ENCODE measurements around the gene TMEM45B. TPM values are rescaled to one million over a fixed set of nuclear protein-coding genes. Genes with fewer than 3 reads are reported as not detected.
"Not testable (repeated sequence)": the region's sequence is repeated elsewhere in the genome, so short reads cannot be mapped to it uniquely, and the experiment has no call there.

TMEM45B gene
- total RNA-seq, 6 donors from 2014 or later = 9.4 to 38.7 (median 13.9) TPM

DNA sequence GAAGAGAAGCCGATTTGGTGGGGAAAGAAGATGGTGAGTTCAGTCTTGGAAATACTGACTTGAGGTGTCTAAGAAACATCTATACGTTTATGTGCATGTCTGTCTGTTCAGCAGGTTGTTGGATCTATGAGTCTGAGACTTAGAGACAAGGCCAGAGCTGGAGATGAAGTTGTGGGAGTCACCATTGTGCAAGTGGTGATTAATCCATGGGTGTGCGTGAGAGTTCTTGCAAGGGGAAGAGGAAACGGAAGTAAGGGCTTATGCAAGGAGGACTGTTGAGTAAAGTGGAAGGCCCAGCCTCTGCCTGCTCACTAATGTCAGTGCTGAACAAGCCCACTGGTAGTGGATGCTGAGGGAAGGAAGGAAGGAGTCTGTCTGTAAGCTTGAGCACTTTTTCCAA lies 9.7 kb downstream of the TMEM45B start:
- DNase-seq (peak in 1 of 2 donors; percentile 79), ATAC-seq (ENCODE audit: low FRiP score in 2 of 2) (peak; percentile 78 to 80)
- 60 to 63% methylated on average over 3 to 4 of the region's 4 CpGs for WGBS, 2 donors
- Histone ChIP-seq H3K27ac (peak overlapping the region in 2 of 4 donors; percentile 23 to 39), H3K4me1 (peaks cover 0 to 12% (median 2%) of the 10 kb centered on the region in 4 donors), H3K9me3 (no peaks in the 10 kb centered on the region), H3K4me3 (no peak overlapping the region), H3K27me3 (no peaks in the 10 kb centered on the region), H3K36me3 (no peaks in the 10 kb centered on the region)
- TF ChIP-seq POLR2AphosphoS5 (IDR thresholded peaks at IDR 0.05) (peak; percentile 47 to 48), POLR2A (IDR thresholded peaks at IDR 0.05) (no peak), EP300 (IDR thresholded peaks at IDR 0.05) (peak in 2 of 4 donors; percentile 51 to 80)
- TF ChIP-seq, protein P1, sequence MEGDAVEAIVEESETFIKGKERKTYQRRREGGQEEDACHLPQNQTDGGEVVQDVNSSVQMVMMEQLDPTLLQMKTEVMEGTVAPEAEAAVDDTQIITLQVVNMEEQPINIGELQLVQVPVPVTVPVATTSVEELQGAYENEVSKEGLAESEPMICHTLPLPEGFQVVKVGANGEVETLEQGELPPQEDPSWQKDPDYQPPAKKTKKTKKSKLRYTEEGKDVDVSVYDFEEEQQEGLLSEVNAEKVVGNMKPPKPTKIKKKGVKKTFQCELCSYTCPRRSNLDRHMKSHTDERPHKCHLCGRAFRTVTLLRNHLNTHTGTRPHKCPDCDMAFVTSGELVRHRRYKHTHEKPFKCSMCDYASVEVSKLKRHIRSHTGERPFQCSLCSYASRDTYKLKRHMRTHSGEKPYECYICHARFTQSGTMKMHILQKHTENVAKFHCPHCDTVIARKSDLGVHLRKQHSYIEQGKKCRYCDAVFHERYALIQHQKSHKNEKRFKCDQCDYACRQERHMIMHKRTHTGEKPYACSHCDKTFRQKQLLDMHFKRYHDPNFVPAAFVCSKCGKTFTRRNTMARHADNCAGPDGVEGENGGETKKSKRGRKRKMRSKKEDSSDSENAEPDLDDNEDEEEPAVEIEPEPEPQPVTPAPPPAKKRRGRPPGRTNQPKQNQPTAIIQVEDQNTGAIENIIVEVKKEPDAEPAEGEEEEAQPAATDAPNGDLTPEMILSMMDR (IDR thresholded peaks at IDR 0.05) = no peak

DNA sequence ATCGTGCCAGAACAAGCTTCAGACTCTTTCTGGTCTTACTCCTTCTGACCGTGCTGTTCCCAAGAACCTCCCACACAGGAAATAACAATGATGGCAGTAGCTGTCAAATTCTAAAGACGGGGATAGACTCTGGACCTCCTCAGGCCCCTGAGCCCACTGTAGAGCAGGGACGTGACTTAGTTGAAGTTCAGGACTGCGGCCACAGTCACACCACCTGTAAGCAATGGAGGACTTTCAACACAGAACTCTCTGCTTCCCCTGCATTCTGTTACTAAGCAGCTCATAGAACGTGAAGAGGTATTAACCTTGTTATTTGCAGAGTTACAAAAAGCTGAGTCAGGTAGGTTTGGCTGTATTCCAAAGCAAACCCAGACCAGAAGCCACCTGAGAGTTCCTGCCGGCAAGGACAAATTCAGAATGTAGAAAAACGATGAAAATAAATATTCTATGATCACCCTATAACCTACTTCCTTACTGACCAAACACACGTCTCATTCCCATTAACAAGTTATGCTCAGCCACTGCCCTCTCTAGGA lies 12.7 kb downstream of the TMEM45B start:
- no peaks in the 10 kb centered on the region for H3K27me3 ChIP-seq
- 30% methylated on average over 7 to 9 of the region's 9 CpGs for WGBS, 2 donors
- TF ChIP-seq EP300 (IDR thresholded peaks at IDR 0.05) (peak in 1 of 4 donors; percentile 41), POLR2A (IDR thresholded peaks at IDR 0.05) (peak in 1 of 4 donors; percentile 52), POLR2AphosphoS5 (IDR thresholded peaks at IDR 0.05) (peak in 1 of 2 donors; percentile 19)
- TF ChIP-seq, protein P1 (IDR thresholded peaks at IDR 0.05) = no peak
- no peaks in the 10 kb centered on the region for H3K9me3 ChIP-seq
- peaks cover 0 to 12% (median 2%) of the 10 kb centered on the region in 4 donors for H3K4me1 ChIP-seq
- H3K4me3 ChIP-seq = no peak overlapping the region
- ATAC-seq (ENCODE audit: low FRiP score in 2 of 2) (peak; percentile 58 to 87), DNase-seq (peak in 1 of 2 donors; percentile 59)
- H3K36me3 ChIP-seq = no peaks in the 10 kb centered on the region
- H3K27ac ChIP-seq = peak overlapping the region; percentile 13 to 85 (median 70)

DNA sequence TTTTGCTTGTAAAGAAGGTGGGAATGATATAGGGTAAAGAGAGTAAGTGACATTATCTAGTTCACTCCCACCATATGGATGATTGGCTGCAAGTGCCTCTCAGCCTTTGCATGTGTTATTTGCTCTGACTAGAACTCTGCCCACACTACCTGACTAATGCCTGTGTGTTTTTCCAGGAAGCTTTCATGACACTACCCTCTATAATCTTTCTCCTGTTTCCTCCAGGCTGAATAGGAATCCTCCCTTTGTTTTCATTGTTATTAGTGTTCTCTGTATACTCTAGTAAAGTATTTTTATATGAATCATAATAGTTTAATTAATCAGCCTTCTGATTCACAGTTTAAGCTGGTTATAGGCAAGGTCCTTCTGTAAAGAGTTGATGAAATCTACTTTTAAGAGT lies 13.8 kb downstream of the TMEM45B start:
- H3K4me1 ChIP-seq = peaks cover 0 to 12% (median 2%) of the 10 kb centered on the region in 4 donors
- not testable (repeated sequence) for DNase-seq; ATAC-seq (ENCODE audit: low FRiP score in 2 of 2); H3K36me3 ChIP-seq; H3K9me3 ChIP-seq; H3K4me3 ChIP-seq; H3K27me3 ChIP-seq
- peak overlapping the region in 3 of 4 donors; percentile 13 to 85 (median 75) for H3K27ac ChIP-seq

DNA sequence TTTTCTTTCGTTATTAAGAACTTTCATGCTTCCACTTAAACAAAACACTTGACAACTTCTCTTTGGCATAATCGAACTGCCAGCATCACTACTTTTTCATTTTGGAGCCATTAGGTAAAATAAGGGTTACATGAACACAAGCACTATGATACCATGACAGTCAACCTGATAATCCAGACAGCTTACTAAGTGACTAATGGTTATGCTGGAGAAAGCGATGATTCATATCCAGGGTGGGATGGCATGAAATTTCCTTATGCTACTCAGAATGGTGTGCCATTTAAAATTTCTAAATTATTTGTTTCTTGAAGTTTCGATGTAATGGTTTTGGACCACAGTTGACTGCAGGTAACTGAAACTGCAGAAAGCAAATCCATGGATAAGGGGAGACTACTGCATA lies 15.6 kb downstream of the TMEM45B start:
- WGBS, 2 donors = 85 to 87% methylated on average over 4 of the region's 4 CpGs
- H3K9me3 ChIP-seq; H3K27ac ChIP-seq; DNase-seq; H3K36me3 ChIP-seq; ATAC-seq (ENCODE audit: low FRiP score in 2 of 2); H3K4me3 ChIP-seq; H3K27me3 ChIP-seq: not testable (repeated sequence)
- H3K4me1 ChIP-seq = peaks cover 0 to 12% (median 0%) of the 10 kb centered on the region in 4 donors

DNA sequence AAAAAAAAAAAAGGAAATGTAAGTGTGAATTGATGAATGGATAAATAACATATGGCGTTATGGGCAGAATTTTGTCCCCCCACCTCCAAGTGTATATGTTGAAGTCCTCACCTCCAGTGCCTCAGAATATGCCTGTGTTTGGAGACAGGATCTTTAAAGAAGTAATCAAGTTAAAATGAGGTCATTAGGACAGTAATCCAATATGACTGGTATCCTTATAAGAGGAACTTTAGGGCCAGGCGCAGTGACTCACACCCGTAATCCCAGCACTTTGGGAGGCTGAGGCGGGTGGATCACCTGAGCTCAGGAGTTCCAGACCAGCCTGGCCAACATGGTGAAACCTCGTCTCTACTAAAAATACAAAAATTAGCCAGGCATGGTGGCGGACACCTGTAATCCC lies 17.6 kb downstream of the TMEM45B start:
- not testable (repeated sequence) for ATAC-seq (ENCODE audit: low FRiP score in 2 of 2); H3K27me3 ChIP-seq; H3K36me3 ChIP-seq; H3K27ac ChIP-seq; H3K4me1 ChIP-seq; H3K9me3 ChIP-seq; H3K4me3 ChIP-seq; DNase-seq
- WGBS, 2 donors = 81 to 97% methylated on average over 6 of the region's 6 CpGs

DNA sequence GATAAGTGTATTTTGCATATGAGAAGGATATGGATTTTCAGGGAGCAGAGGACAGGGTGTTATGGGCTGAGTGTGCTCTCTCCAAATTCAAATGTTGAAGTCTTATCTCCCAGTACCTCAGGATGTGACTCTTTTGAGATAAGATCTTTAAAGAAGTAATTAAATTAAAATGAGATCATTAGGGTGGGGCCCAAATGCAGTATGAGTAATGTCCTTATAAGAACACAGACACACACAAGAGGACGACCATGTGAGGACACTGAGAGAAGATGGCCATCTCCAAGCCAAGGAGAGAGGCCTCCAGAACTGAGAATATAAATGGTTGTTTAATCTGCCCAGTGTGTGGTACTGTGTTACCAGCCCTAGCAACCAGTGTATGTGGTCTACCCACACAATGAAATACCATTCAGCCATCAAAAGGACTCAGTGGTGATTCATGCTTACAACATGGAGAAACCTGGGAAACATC lies 20.8 kb downstream of the TMEM45B start:
- H3K36me3 ChIP-seq; H3K27ac ChIP-seq; DNase-seq; H3K9me3 ChIP-seq; ATAC-seq (ENCODE audit: low FRiP score in 2 of 2); H3K4me3 ChIP-seq; H3K4me1 ChIP-seq; H3K27me3 ChIP-seq: not testable (repeated sequence)
- WGBS, 2 donors = 73 to 79% methylated on average over 1 of the region's 1 CpG

DNA sequence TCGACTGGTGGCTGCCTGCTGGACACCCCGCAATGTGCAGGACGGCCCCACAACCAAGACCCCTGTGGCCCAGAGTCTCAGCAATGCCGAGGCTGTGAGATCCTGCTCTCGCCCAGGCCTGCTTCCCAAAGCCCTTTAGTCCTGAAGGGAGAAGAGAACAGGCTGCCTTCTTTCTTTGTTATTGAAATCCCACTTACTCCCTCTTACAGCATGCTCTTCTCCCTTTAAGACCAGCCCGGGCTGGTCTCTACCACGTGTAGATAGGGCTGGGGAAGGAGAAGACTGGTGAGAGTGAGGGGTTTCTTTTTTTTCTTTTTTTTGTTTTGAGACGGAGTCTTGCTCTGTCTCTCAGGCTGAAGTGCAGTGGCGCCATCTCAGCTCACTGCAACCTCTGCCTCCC lies 21.3 kb downstream of the TMEM45B start:
- H3K27ac ChIP-seq = no peak overlapping the region
- no peaks in the 10 kb centered on the region for H3K27me3 ChIP-seq
- H3K4me3 ChIP-seq = no peak overlapping the region
- TF ChIP-seq, protein P1 (IDR thresholded peaks at IDR 0.05) = no peak
- TF ChIP-seq POLR2AphosphoS5 (IDR thresholded peaks at IDR 0.05) = no peak
- no peak for TF ChIP-seq EP300 (IDR thresholded peaks at IDR 0.05)
- TF ChIP-seq POLR2A (IDR thresholded peaks at IDR 0.05) = no peak
- no peak for ATAC-seq (ENCODE audit: low FRiP score in 2 of 2)
- WGBS, 2 donors = 88 to 91% methylated on average over 8 to 9 of the region's 9 CpGs
- no peaks in the 10 kb centered on the region for H3K9me3 ChIP-seq
- no peak for DNase-seq
- H3K4me1 ChIP-seq = peaks cover 0 to 3% (median 0%) of the 10 kb centered on the region in 4 donors
- H3K36me3 ChIP-seq = no peaks in the 10 kb centered on the region

All from upper lobe of left lung (tissue), 6 donors.